SK-MEL-5 (cell line): Measurements from ENCODE around the gene SNAI3. TPM values are rescaled to one million over a fixed set of nuclear protein-coding genes. Genes with fewer than 3 reads are reported as not detected.

ENCODE experiments used
- DNase-seq: peaks from one replicate; pipeline ENCODE4 v3.0.0-alpha.2; 2016; ENCODE audit warnings: low read depth, low spot score
- in situ Hi-C: cut with HindIII; loops from 2 replicates; pipeline ENCODE4 v1.10.0; 2016; ENCODE audit warnings: low sequenced_read_pairs, high pct_unique_total_duplicates, low pct_unique_long_range_greater_than_20kb
- total RNA-seq: library from RNA; depleted of rRNA; stranded (reverse); fragments of >200 nt; shearing (Covaris generic); gene quantifications from 2 replicates; pipeline ENCODE4 v1.2.3, GENCODE V29; 2014

Gene SNAI3
- total RNA-seq, 1 experiment from 2014 or later: not detected

DNA sequence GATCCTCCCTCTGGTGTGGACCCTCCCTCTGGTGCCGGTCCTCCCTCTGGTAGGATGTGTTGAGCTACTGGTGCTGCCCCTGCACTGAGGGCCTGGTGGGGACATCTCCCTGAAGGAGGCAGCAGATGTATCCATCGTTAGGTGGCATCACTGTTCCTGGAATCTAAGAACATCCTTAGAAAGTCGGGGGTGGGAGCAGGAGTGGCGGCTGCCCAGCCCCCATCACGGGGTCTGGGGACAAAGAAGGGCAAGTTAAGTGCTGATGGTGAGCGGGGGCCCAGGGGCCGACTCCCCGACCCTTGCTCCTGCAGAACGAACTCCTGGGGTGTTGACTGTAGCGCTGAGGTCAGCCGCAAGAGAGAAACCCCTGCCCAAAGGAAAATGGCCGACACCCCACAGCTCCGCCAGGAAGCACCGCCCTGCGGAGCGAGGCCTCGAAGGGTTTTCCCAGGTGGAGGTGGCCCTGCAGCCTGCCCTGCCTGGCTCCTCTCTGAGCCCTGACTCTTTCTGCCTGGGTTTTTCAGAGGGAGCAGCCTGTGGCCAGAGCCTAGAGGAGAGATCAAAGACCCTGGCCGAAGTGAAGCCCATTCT is 25.5 kb upstream of the SNAI3 start:
- no peak for DNase-seq
- in situ Hi-C loops: no loop called here

DNA sequence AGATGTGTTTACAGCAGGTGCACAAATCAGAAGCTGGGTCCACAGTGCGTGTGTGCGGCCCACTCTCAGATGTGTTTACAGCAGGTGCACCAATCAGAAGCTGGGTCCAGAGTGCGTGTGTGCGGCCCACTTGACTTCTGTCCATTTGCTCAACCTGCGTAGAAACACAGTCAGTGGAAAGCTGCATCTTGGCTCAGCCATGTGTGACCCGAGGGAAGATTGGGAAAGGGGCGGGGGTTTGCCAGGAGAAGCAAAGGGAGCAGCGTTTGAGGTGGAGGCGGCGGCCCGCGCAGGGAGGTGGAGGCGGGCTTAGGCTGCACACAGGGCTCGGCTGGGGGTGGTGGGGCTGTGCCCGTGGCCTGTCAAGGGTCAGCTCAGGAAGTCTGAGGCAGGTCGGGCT is 24.2 kb upstream of the SNAI3 start:
- DNase-seq: no peak
- in situ Hi-C loops: no loop called here

GRCh38 chr16:88706965-88707826 is 20.9 kb upstream of the SNAI3 start:
- in situ Hi-C loops: no loop called here
- no peak for DNase-seq

DNA sequence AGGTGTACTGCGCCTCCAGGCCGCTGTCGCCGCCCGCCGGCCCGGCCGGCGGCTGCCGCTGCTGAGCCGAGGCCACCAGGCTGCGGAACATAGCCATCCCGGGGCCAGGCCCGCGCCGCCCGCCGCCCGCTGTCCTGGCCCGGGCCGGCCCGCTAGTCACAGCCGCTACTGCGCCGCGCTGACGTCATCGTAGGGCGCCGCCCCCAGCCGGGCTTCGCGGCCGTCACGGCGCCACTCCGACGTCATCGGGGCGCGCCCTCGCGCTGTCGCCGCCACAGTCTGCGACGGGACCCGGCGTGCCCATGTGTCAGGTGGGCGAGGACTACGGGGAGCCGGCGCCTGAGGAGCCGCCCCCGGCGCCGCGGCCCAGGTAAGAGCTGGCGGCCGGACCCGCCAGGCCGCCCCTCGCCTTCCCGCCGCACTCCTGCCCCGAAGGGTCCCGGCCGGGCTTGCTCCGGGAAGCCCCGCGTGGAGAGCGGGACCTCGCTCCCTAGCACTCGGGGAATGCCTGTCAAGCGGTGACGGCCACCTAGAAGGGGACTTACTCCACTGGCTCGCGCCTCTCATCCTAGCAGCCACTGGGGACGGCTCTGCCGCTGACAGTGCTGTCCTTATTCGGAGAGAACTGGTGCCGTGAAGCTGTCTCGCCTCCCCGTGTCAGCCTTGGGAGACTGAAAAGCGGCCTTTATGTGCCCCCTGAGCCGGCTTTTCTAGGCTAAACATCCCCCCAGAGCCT is 20.1 kb upstream of the SNAI3 start, which contains the start of the genes CTU2 and RNF166:
CTU2 (plus strand) TSS at position 275 of the 736 bp plus-strand sequence; CDS start at position 303, 28 bp downstream.
RNF166 (minus strand) TSS at position 180 of the 736 bp plus-strand sequence; CDS start at position 97, 83 bp downstream.
- in situ Hi-C loops: no loop called here
- DNase-seq: peak; percentile 77

DNA sequence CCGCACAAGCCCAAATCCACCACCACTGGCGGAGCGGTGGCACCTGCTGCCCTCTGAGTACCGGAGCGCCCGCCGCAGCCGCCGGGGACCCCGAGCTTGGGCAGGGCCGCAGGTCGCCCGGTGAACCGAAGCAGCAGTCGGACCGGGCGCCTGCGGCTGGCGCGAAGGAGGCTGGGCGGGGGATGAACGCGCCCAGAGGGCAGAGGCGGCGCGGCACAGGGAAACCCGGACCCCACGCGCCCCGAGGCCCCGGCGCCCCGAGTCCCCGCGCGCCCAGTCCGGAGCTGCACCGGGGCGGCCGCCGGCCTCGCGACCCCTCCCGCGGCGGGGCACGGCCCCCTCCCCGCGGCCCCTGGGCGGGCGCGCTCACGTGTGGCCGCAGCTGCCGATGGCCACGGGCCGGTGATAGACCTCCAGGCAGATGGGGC is 19.5 kb upstream of the SNAI3 start:
- in situ Hi-C loops: no loop called here
- no peak for DNase-seq

GRCh38 chr16:88705076-88705684 is 18.9 kb upstream of the SNAI3 start:
- in situ Hi-C loops: no loop called here
- no peak for DNase-seq

GRCh38 chr16:88703486-88704309 is 17.4 kb upstream of the SNAI3 start:
- in situ Hi-C loops: no loop called here
- no peak for DNase-seq

DNA sequence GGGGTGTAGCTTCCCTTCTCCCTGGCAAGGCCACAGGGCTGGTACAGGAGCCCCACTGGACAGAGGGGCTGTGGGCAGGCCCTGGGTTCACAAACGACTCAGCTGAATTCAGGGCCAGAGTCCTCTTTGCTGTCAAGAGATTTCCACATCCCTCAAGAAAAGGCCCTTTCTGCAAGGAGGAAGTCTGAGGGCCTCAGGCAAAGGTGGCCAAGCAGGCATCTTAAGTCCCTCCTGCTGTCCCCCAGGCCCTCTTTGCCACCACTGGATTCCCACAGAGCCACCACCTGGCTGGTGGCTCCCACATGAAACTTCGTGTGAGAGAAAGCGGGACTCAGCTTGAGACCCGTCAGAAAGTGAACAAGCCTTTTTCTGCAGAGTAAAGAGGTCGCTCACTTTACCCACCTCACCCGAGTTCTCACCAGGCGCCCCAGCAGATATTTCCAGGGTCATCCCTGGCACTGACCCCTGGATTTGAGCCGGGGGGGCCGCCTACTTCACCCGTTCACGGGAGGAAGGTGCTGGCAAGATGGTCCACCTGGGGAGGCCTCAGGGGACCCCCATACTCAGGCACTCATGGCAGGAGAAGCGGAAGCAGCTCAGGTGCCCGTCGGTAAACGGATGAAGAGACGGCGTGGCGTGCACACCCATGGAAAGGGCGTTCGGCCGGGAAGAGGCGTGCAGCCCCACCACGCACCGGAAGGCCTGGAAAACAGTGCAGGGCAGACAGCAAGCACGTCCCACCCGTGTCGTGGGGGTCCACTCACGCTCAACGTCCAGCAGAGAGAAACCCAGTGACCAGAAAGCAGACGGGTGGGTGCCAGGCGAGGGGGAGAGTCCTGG is 16.3 kb upstream of the SNAI3 start:
- in situ Hi-C loops: no loop called here
- DNase-seq: no peak

- DNase-seq: no peak
- in situ Hi-C loops: no loop called here
These were observed 15.5 kb upstream of the SNAI3 start for GRCh38 chr16:88701581-88702370.

DNA sequence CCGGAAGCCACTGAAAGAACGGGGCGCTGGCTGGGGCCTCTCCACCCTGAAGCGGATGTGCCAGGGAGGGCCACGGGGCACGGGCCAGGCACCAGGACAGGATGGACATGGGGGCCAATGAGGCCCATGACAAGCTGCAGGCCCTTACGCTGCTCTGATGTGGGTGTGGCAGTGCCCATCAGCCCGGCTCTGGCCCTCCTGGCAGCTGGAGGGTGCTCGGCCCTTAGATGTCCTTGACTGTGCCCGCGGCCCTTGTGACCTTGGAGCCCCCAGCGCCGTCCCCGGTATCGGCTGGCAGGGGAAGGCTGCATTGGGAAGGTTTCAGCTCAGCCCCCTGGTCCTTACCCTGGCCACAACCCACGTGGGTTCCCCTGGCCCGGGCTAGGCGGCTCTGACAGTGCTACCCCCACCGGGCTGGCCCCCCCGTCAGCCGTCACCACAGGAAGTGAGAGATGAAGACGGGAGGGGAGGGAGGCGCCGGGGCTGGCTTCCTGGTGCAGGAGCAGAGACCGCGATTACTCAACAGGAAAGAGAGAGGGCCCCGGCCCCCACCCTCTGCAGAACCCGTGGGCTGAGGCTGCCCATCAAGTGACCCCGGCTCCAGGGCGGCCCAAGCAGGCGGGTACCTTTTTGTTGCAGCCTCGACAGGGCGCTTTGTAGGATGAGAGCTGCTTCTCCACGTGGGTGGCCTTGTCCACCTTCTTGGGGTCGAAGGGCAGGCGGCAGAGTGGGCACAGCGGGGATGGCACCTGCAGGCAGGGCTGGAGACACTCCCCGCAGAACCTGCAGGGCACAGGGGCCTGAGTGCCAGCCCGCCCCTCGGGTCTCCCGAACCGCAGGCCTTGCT is 14.6 kb upstream of the SNAI3 start:
- in situ Hi-C loops: no loop called here
- no peak for DNase-seq

- in situ Hi-C loops: no loop called here
- no peak for DNase-seq
These were observed 14.0 kb upstream of the SNAI3 start for GRCh38 chr16:88700322-88700635.

DNA sequence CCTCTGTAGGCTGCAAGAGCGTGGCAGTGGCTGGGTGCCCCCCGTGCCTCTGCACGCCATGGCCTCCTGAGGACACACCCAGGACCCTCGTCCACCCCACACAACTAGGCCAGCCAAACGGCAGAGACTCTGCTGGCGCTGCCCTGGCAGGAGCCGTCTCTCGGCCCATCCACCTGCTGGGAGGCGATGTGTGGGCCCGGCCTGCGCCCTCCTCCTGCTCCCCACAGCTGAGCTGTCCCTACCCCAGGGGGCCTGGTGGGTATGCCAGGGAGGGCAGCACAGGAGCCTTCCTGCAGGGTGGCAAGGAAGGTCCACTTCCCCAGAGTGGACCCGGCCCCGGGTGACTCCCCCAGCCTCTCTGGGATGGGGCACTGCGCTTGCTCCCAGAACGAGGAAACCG is 12.9 kb upstream of the SNAI3 start:
- in situ Hi-C loops: no loop called here
- DNase-seq: no peak

DNA sequence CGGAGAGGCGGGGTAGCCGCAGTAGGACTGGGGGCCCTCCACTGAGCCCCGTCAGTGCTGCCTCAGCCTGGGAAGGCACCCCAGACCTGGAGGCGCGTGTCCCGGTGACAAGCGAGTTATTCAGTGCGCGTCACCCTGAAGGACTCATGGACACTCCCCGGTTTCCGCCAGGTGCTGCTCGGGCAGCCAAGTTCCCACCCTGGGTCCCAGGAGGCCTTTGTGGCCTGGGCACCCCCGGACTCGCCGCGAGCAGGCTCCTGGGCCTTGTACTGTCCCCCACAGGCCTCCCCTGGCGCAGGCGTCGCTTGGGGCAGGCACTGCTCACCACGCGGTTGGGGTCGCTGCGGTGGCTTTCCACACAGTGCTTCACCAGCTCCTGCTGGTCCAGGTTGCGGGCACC is 12.3 kb upstream of the SNAI3 start:
- in situ Hi-C loops: no loop called here

DNA sequence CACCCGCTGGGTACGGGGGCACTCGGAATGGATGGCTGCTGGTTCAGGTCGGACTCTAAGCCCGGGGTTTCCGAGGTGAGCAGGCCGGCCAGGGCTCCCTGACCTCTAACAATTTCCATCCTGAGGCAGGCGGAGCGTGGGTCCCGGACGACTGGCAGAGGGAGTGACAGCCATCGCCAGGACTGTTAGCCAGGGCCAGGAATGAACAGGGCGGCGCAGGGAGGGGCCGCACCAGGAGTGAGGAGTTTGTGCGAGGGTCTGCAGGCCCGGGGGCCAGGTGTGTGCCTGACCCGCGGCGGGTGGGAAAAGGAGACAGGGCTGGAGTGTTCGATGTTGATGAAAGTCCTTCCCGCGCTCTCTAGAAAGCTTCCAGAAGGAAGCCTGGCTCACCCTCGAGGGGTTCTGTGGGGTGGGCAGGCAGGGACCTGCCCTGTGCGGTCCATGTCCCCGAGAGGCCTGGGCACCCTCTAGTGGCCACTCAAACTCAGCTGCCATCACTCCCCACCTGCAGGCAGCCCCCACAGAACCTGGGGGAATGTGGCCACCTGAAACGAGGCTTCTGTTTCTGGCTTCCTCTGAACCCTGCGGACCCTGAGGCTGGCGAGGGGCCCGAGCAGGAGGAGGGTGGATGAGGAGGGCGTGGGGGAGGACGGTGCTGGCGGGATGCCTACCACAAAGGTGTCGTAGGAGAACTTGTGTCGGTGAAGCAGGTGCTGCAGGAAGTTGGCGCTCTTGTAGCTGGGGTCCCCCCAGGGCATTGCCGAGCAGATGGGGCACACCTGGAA is 11.7 kb upstream of the SNAI3 start:
- in situ Hi-C loops: no loop called here
- no peak for DNase-seq

More for the DNA sequence above, 12.3 kb upstream of the SNAI3 start:
- no peak for DNase-seq
